Ovary (tissue), 3 donors: ENCODE measurements around the gene ATF1.

ENCODE experiments used
- CTCF ChIP-seq, 3 donors: fragments of 450-650 bp in 2 of 3; fragments of 200-600 bp in 1 of 3; IDR thresholded peaks; one replicate each; pipeline versions ENCODE4 v1.5.1 to v1.8.0; 2016 to 2022; ENCODE audit warnings: antibody characterized with exemption in 3 of 3, mild to moderate bottlenecking in 1 of 3
- EP300 ChIP-seq: sonication (generic); formaldehyde crosslinking; IDR thresholded peaks from one replicate; pipeline ENCODE4 v1.6.1; 2017; ENCODE audit warnings: antibody characterized with exemption
- POLR2A ChIP-seq: fragments of 450-650 bp; IDR thresholded peaks from one replicate; pipeline ENCODE4 v1.6.1; 2017; ENCODE audit warnings: antibody characterized with exemption, mild to moderate bottlenecking, moderate library complexity
- donor health status: DM: no; HTN: no; CAD: no.

GRCh38 chr12:50780013-50780412 lies 16.1 kb downstream of the ATF1 start:
- no peak for TF ChIP-seq CTCF (IDR thresholded peaks at IDR 0.05)
- no peak for TF ChIP-seq POLR2A
- no peak for TF ChIP-seq EP300
